Measurements from ENCODE around the gene MGP.

The MGP gene

DNA sequence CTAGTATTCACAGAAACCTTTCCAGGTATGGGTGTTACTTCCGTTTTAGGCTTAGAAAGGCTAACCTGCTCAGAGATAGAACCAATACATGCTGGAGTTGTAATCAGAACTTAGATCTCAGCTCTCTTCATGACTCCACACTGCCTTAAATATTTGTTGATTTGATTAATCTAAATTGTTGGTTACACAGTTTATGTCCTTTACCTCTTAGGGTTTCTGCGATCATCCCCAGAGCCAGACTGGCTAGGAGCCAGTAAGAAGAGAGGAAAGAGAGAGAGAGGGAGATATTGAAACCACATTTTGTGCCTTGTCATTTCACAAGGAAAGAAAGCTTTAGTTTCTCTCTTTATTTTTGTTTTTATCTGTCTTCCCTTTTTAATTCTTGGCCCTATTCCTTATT is 16.8 kb upstream of the MGP start:
- no peak for DNase-seq (ENCODE audit: low spot score)

DNA sequence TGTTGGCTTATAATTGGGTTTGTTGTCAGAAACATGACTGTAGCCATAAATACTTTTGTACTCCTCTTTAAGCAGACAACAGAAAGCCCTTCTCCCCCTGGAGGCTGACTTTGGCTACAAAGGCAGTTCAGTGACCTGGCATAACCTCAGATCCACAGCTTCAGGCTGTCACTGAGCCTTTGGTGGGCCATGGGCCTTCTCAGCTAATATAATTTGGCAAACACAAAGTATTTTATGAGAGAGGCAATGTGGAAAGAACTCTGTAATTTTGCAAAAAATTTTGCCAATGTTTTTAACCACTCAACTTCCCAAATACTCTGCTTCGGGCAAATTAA is 15.5 kb upstream of the MGP start:
- DNase-seq (ENCODE audit: low spot score): no peak

DNA sequence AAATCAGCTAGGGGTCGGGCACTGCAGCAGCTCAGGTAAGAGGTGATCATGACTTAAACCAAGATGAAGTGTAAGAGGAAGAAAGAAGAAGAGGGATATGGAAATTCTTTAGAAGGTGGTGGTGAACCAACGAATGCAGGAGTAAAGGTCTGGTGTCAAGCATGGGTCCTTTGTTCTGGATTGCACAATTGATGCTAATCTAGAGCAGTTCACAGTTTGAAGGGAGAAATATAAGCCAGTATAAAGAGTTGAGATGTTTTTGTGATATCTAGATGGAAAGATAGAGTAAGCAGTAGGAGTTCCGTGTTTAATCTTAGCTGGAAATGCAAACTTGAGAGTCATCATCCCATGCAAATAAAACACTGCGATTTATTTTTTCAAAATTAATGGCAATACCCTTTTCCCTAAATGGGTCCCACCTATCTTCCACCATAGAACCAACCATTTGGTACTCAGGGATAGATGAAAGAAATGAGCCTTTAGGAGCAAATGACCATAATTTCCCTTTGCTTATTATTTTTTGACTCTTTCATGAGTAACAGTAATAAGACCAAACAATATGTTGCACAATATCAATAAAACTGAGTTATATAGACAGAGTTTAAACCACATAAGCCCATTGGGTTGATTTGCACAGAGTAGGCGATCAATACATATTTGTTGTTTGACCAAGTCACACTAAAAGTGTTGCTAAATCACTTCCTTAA is 15.0 kb upstream of the MGP start:
- no peak for DNase-seq (ENCODE audit: low spot score)

DNA sequence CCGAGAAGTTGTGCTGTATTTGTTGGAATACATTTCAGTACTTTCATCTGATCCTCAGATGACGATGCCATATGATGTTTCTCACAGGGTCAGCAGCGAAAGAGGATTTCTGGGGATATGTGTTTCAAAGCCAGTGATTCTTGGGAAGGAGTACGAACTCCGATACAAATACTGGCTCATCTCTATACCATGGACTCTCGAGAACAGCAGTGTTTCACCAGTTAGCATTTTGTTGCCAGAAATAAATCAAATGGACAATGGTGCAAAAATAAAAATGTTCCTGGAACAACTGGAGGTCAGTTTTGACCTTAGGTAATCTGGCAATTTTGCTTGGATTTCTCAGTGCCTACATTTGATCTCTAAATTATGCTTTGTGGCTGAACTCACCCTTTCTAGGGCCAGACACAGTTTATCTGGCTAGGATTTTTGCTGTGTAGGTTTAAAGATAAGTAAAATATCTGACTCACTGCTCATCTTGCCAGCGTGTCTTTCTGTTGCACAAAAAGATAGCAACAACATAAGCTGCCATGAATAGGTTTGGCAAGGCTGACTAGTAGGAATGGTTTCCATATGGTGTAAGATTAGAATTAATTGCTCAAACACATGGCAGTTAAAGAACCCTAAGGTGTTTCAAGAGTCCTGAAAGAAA is 11.0 kb upstream of the MGP start:
- peak; percentile 18 for DNase-seq (ENCODE audit: low spot score)

DNA sequence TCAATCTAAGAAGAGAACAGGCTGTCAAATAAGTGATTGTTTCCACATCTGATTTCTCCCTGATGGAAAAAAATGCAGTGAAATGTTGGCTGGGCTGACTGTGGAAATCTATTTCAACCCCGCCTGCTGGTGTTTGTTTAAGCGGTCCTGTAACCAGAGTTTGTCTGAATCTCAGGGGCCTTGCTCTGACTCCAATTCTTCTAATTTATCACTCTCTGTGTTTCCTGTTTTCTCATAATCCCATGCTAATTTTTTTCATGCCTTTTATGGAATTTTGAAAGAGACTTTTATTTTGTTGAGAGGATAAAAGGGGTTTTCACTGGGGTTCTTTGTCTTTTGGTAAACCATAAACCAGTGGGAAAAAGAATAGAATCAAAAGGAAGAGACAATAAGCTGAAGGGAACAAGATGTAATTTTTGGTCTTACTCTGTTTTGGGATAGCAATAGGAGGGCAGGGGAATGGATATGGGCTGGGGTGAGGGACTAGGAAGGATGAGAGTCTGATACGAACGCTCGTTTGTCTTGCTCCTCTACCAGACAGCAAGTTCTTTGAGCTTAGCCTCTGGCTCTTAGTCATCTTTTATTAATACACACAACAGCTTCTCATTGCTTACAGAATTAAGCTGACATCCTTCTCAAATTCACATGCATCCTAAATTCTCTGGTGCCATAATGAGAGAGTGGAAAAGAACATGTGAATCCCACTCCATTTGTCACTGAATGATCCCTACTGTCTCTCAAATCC is 8.0 kb upstream of the MGP start:
- no peak for DNase-seq (ENCODE audit: low spot score)

DNA sequence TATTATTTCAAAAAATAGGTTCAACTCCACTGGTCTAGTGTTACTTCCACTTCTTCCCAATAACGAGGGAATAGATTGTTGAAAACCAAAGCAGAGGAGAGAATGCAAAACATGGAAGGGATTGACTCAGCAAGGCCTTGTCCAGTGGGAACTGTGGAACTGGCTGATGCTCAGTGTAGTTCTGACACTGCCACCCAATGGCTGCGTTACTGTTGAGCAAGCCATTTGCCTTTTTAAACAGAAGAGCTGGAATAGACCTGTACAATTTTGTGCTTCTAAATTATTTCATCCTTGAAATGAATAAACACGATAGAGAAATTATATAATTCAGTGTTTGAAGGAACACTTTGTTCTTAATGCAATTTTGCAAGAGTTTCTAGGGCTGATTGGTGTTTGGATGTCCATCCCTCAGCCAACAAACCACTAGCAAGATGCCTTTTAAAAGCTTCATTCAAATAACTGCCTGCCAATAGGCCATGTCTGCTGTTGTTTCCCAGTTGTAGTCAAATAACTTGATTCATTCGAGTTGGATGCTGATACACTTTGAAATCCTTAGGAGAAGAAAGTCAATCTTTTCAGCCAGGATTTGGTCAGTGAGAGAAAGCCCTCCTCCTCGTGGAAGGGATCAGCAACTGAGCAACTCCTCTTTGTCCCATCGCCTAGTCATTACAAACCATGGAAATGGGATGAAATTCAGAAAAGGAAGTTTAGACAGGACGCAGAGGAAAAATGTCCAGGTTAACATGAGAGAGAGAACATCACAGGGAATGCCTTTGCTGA is 7.3 kb upstream of the MGP start:
- DNase-seq (ENCODE audit: low spot score): no peak

DNA sequence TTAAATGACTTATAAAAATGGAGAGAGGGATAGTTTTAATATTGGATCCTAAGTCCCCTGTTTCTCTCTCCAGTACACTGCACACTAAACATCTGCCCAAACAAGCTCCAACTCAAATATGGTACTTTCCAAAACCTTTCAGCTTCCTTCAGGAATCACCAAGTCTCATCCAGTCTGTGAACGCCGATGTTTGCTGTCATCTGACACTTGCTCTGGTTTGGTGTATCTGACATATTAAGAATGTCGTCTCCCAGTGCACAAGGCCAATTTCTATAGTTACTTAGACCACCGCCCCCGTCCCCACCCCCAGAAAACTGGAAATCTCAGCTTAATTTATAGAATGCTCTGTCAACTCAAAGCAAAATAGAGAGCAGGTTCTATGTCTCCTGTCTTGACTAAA is 5.0 kb upstream of the MGP start:
- no peak for DNase-seq (ENCODE audit: low spot score)

DNA sequence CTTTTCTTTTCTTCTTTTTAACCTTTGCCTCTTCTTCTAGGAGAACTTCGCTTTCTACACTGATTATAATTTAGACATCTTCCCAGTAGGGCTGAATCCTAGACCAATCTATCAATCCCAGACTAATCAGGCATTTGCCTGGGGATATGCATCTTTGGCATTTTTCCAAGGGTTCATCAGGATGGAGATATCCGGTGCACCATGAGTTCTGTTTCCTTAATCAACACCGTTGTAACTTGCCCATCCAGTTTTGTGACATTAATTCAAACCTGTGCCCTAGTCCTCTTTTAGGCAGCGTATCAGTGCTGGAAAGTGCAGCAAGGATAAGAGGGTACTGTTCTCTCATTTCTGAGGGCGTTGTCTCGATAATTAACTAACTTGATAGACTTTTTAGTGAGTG is 617 bp upstream of the MGP start:
- DNase-seq (ENCODE audit: low spot score): no peak

DNA sequence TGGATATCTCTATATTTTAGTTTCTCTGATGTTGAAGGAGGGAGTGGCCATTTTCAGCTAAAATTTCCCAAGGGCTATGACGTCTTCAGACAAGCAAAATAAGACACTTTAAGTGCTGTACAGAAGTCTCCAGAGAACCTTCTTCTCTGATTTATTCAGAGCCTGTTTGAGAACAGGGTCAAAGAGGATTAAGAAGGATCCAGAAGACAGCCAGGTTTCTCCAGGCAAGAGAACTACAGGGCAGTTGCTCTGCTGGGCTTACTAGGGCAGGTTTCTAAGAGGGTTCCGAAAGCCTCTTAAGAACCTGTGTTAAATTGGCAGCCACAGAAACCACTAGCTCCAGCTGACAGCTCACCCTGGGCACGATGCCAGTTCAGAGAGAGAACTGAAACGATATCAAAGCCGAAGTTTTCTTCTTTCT is 1.2 kb downstream of the MGP start:
- DNase-seq (ENCODE audit: low spot score): peak; percentile 32

DNA sequence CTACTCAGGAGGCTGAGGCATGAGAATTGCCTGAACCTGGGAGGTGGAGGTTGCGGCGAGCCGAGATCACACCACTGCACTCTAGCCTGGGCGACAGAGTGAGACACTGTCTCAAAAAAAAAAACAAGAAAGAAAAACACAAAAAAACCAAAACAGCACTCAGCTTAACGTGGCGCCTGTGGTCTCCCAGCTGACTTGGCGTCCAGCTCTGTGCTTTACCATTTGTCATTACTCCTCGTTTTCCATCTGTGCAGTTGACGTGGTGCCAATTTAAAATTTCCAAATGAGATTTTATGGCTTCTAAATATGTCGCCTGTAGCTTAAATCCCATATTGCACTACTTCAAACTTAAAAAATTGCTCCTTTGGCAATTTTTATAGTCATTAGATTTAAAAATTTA is 2.0 kb downstream of the MGP start:
- DNase-seq (ENCODE audit: low spot score): no peak

DNA sequence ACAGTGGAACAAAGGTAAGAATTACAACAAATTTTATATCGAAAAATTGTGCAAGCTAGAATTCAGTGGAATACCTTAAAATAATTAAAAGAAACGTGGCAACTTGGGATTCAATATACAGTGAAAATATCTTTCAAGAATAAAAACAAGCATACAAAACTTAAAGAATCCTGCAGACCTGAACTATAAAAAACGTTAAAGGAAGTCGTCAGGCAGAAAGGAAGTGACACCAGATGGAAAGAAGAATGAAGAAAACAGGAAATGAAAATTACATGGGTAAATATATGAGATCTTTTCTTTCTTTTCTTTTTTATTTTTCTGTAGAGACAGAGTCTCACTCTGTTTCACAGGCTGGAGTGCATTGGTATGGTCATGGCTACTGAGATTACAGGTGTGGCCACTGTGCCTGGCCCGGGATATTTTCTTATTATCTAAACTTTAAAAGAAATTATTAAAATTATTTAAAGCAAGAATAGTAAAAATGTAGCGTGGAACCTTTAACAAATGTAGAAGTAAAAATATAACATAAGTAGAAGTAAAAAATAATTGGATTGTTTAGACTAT is 4.7 kb downstream of the MGP start:
- no peak for DNase-seq (ENCODE audit: low spot score)

DNA sequence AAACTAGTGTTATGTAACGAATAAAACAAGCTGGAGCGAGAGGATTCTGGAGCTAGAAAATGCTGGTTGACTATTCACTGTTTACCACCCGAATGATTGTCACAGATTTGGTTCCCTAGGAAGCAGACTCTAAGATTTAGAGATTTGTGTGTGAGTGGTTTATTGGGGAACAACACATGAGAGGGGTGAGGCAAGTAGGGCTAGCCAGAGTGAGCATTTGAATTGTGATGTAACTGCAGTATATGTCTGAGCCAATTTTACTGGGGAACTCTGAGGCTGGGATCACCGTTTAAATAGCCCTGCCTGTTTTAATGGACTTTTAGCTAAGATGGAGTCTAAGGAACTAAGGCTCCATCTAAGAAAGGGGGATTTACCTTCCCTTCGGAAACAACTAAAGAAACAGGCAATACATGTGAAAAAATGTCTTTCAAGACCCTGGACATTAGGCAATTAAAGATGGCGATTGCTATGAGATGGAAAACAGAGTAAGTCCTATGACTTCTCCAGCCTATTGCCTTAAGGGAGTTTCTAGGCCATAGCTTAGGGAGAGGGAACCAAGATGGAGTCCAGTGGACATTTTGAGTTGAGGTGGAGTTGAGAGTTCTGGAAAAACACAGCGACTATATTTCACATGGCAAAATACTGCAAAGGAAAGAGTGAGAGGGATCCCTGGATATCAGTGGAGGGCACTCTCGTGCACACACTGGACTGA is 6.3 kb downstream of the MGP start:
- no peak for DNase-seq (ENCODE audit: low spot score)

DNA sequence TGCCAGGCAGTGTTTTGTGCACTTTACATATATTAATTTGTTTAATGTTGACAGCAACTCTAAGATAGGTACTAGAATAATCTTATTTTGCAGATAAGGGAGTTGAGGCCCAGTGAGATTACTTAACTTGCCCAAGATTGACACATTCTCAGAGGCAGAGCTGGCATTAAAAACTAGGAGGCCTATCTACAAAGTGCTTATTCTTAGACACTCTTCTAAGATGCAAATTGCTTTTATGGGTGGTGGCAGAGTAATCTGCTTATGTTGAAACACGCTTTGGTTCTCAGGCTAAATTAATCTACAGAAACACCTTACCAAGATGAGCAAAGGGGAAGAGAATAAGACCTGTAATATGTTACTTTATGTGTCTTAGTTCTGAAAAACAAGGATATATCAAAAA is 7.2 kb downstream of the MGP start:
- no peak for DNase-seq (ENCODE audit: low spot score)

DNA sequence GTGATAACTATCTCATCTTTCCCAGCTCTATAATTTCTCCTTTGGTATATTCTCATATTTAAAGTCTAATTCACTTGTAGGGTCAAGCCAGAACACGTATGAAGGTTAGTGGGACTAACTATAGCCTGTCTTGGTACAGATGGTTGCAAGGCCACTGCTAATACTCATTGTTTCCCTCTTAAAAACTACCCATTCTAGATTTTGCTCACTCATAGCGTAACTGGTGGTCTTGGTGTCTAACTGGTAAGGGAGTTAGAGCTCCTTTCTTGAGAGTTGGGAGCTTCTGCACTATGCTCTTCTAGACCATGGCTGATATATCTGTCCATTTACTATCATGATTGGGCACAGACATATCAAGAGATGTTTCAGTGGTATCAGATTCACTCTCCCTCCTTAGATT is 8.8 kb downstream of the MGP start:
- DNase-seq (ENCODE audit: low spot score): no peak

DNA sequence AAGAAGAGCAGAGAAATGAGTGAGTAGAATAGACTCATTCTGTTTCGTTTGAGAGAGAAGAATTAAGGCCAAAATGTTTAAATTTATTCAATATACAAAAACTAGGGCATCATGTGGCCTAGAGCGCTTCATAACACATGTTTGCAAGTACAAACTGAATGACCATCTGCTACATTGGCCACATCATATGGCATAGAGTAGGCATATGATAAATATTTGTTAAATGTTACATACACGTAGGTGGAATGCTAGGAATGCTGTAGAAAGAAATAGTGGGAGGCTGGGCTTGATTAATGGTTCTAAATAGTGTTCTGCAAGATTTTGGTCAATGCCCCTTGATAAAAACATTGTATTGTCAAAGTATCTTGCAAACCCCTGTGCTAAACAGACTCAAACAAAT is 10.8 kb downstream of the MGP start:
- DNase-seq (ENCODE audit: low spot score): no peak

DNA sequence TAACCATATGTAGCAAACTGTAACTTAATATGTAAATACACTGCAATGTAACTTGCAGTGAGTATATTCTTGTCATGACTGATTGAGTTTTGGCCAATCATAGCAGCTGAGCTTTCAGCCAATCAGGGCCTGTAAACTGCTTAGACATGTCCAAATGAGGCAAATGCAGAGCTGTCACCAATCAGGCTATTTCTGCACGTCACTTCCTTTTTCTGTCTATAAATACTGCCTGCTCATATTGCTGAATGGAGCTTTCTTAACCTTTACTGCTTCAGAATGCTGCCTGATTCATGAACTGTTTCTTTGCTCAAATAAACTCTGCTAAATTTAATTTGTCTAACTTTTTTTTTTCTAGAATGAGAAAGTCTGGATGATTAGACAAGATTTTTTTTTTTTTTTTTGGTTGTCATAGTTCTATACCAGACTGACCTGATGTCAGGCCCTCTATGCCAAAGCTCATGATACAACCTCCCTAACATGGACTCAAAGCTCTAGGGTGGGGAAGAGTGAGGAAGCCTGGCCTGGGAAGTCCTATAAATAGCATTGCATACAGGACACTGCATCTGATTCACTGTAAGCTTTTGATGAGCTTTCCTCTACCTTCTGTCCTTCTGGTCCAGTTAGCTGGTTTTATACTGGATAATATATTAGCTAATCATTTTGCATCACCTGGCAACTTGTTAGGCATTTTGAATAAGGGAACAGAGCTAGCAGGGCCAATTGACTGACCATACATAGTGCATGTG is 12.0 kb downstream of the MGP start:
- DNase-seq (ENCODE audit: low spot score): no peak

DNA sequence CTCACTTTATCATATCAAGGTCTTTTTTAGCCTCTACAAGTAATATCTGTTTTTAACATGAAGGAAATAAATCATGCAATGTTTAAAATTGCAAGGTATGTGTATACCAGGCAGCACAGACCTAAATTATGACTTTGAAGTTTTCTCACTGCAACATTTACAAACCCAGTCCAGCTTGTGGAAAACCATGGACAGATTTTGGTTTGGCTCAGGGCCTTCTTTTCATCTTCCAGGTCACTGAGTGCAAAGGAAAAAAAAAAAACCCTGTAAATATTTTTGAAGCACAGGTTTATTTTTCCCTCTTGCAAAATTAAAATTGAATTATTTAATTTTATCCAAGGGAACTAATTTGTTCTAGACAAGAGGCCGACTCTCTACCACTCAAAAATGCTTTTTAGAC is 13.8 kb downstream of the MGP start:
- DNase-seq (ENCODE audit: low spot score): no peak

DNA sequence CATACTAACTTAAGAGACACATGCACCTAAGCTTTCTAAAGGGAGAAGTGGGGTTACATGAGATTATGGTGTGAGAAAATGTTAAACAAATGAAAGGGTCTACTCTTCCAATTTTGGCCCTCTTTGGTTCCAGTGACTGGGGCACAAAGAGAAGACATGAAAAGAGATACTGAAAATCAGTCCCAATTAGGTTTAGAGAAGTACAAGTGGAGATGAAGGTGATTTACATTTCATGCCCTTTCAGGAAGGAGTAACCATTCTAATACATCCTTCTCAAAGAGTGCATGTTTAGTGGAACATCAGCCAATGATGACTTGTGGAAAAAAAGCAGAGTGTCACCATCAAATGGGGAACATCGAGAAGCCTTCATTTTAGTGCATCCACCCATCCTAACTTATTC is 14.4 kb downstream of the MGP start:
- DNase-seq (ENCODE audit: low spot score): no peak

DNA sequence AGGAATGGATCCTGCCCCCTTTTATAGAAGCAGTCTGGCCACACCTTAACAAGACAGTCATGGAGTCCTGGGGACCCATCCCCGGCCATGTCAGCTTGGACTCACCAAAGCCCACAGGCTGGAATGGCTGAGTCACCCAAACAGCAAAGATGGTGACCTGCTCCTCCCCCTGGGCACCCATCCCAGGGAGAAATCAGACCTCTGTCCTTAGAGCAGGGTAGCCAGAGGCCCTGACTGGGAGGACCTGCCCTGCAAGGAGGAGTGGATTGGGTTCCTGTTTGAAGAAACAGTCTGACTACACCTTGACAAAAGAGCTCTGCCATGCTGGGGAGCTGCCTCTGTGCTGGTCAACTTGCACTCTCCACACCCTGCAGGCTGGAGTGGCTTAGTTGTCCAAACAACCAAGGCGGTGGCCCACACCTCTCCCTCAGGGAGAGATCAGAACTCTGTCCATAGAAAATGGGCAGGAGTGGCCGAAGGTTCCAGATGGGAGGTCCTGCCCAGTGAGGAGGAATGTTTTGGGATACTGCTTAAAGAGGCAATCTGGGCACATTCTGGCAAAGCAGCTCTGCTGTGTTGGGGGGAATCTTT is 16.6 kb downstream of the MGP start:
- no peak for DNase-seq (ENCODE audit: low spot score)

DNA sequence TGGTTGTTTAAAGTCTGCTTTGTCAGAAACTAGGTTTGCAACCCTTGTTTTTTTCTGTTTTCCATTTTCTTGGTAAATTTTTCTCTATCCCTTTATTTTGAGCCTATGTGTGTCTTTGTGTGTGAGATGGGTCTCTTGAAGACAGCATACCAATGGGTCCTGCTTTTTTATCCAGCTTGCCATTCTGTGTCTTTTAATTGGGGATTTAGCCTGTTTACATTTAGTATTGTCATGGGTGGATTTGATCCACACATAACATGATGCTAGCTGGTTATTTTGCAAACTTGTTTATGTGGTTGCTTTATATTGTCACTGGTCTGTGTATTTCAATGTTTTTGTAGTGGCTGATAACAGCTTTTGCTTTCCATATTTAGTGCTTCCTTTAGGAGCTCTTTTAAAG is 25.2 kb downstream of the MGP start:
- DNase-seq (ENCODE audit: low spot score): no peak

DNA sequence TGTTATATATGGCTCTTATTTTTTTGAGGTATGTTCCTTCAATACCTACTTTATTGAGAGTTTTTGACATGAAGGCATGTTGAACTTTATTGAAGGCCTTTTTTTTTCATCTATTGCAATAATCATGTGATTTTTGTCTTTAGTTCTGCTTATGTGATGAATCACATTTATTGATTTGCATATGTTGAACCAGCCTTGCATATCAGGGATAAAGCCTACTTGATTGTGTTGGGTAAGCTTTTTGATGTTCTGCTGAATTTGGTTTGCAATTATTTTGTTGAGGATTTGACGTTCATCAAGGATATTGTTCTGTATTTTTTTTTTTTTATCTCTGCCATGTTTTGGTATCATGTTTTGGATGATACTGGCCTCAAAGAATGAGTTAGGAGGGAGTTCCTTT is 27.1 kb downstream of the MGP start:
- no peak for DNase-seq (ENCODE audit: low spot score)

Measured in GM03348 (cell line).